Left renal pelvis (tissue), 4 donors: Measurements from ENCODE around the gene CCT2. TPM values are rescaled to one million over a fixed set of nuclear protein-coding genes. Genes with fewer than 3 reads are reported as not detected.

Experiments used
- DNase-seq, 4 donors: peaks; one replicate each; pipeline ENCODE4 v3.0.0-alpha.2; 2013; ENCODE audit warnings: low read depth in 4 of 4, low spot score in 3 of 4
- polyA plus RNA-seq, 4 donors: library from polyadenylated mRNA; unstranded; fragments of 120-200 nt; gene quantifications; one replicate each; pipeline ENCODE4 v1.2.1, GENCODE V29; 2013; ENCODE audit not compliant: insufficient read length in 4 of 4

CCT2 gene
- polyA plus RNA-seq, 4 donors = 160 to 267 (median 255) TPM

- no peak for DNase-seq
Observed at GRCh38 chr12:69633061-69633460, 47.8 kb downstream of the CCT2 start.

- DNase-seq = peak in 2 of 4 donors; percentile 10 to 33
Observed at GRCh38 chr12:69639400-69640016, 54.2 kb downstream of the CCT2 start.

GRCh38 chr12:69641546-69641945, 56.3 kb downstream of the CCT2 start:
- no peak for DNase-seq

GRCh38 chr12:69642531-69642930, 57.3 kb downstream of the CCT2 start:
- no peak for DNase-seq

- DNase-seq = no peak
Observed at GRCh38 chr12:69644511-69644910, 59.3 kb downstream of the CCT2 start.

- no peak for DNase-seq
Observed at GRCh38 chr12:69645031-69645430, 59.8 kb downstream of the CCT2 start.

GRCh38 chr12:69647178-69647577, 61.9 kb downstream of the CCT2 start:
- no peak for DNase-seq

- DNase-seq = no peak
Observed at GRCh38 chr12:69648476-69648875, 63.2 kb downstream of the CCT2 start.

GRCh38 chr12:69649529-69649928, 64.3 kb downstream of the CCT2 start:
- DNase-seq = no peak

Other genes with a start within 250 kb of the CCT2 start
- 10 to 100 TPM; 19.9 to 33.3 (median 26.6) TPM for gene LYZ, start 237.1 kb upstream of the CCT2 start, polyA plus RNA-seq
- 10 to 100 TPM; 22.1 to 38.4 (median 29.5) TPM for gene YEATS4, start 225.7 kb upstream of the CCT2 start, polyA plus RNA-seq
- 10 to 100 TPM; 42.7 to 54.7 (median 48.8) TPM for gene FRS2, start 115.1 kb upstream of the CCT2 start, polyA plus RNA-seq
- not detected for gene LRRC10, start 25.4 kb downstream of the CCT2 start, polyA plus RNA-seq
- under 1 TPM; 0.06 to 0.46 (median 0.30) TPM for gene BEST3, start 113.8 kb downstream of the CCT2 start, polyA plus RNA-seq
- 10 to 100 TPM in 3 of 4 donors, 1 to 10 TPM in 1; 8.1 to 94.1 (median 71.7) TPM for gene RAB3IP, start 153.4 kb downstream of the CCT2 start, polyA plus RNA-seq
- 1 to 10 TPM in 3 of 4 donors, under 1 TPM in 1; 0.23 to 2.1 (median 1.2) TPM for gene MYRFL, start 239.8 kb downstream of the CCT2 start, polyA plus RNA-seq